NAMALWA (cell line): ENCODE results near the gene DHPS.
"Not testable (repeated sequence)": the region's sequence is repeated elsewhere in the genome, so short reads cannot be mapped to it uniquely, and the experiment has no call there.

Source experiments
- DNase-seq: peaks from one replicate; pipeline ENCODE4 v3.0.0-alpha.2; 2015; ENCODE audit warnings: low spot score

The DHPS gene

GRCh38 chr19:12681074-12681987 is at the start of gene DHPS:
DHPS (minus strand) TSS chr19:12681880; CDS start chr19:12681766, 114 bp downstream.
- DNase-seq: peak; percentile 98

DNA sequence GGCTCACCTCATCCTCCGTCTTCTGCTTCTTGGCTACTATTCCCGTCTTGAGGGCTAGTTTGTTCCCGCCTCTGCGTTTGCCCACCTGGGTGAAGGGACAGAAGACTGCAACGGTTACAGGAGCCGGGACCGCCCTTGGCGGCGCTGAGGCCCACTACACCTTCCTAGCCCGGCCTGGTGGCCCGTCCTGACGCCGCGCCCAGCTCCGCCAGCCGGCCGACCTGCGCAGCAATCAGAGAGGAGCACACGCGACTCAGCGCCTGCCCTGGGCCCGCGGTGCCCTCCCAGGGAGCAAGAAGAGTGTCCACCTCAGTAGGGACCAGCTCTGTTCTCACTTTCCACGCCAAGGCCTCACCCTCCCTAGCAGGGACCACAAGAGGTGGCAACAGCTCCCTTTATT is 49.7 kb upstream of the DHPS start:
- DNase-seq: no peak

- DNase-seq: no peak
Measured at GRCh38 chr19:12730064-12730463, 48.4 kb upstream of the DHPS start.

- DNase-seq: no peak
Measured at GRCh38 chr19:12727745-12728433, 46.2 kb upstream of the DHPS start.

- DNase-seq: no peak
Measured at GRCh38 chr19:12726988-12727316, 45.3 kb upstream of the DHPS start.

DNA sequence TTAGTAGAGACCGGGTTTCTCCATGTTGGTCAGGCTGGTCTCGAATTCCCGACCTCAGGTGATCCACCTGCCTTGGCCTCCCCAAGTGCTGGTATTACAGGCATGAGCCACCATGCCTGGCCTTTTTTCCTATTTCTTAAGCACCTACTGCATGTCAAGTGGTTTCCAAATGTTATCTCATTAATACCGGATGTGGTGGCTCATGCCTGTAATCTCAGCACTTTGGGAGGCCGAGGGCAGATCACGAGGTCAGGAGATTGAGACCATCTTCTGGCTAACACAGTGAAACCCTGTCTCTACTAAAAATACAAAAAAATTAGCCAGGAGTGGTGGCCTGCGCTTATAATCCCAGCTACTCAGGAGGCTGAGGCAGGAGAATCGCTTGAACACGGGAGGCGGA is 43.9 kb upstream of the DHPS start:
- DNase-seq: not testable (repeated sequence)

GRCh38 chr19:12723641-12724426 is 42.2 kb upstream of the DHPS start, which contains the start of gene TNPO2:
TNPO2 (minus strand) TSS chr19:12723932; CDS start chr19:12720977, 2,955 bp downstream.
- peak; percentile 91 for DNase-seq

DNA sequence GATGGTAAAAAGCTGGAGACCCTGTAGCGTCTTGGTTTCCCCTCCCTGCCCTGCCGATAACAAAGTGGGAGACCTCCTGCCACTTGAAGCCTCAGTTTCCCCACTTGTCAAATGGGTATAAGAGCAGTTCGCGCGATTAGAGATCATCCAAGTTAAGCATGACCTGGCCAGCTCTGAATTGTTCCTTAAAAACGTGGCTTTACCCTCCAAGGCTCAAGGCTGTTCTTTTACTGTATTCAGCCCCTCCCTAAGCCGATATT is 41.6 kb upstream of the DHPS start:
- DNase-seq: no peak

- peak; percentile 98 for DNase-seq
Measured at GRCh38 chr19:12722566-12723380, 41.1 kb upstream of the DHPS start.

GRCh38 chr19:12721656-12722565 is 40.2 kb upstream of the DHPS start:
- peak; percentile 63 for DNase-seq

DNA sequence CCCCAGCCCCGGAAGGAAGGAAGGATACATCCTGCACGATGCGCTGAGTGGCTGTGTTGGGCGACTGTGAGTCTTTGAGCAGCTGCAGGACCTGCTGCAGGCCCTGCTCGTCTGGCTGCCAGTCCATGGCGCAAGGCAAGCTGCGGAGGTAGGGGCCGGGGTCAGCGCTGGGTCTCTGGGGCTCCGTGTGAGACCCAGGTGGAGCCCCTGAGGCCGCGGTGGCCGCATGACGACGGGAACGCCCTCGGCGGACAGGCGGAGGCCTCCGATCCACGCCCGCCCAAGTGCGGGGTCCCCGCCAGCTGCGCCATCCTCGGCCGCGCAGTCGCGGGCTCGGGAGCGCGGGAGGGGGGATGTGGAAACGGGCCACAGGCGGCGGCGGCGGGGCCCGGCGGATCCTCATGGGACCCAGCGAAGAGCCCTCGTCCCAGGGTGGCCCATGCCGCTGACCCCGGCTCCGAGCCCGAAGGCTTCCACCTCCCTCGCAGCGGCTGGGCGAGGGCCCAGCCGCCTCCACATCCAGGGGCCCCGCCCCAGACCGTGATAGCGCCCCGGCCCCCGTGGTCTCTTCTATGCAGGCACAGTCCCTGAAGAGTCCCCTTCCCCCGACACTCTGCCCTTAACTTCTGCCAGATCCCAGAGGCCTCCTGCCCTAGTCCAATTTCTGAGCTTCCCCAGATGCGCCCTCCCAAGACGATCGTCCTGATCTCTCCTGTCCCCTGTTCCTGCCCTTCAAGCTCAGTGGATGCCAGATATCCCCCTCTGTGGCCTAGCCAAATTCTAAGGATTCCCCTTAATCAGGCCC is 39.4 kb upstream of the DHPS start:
- DNase-seq: no peak

DNA sequence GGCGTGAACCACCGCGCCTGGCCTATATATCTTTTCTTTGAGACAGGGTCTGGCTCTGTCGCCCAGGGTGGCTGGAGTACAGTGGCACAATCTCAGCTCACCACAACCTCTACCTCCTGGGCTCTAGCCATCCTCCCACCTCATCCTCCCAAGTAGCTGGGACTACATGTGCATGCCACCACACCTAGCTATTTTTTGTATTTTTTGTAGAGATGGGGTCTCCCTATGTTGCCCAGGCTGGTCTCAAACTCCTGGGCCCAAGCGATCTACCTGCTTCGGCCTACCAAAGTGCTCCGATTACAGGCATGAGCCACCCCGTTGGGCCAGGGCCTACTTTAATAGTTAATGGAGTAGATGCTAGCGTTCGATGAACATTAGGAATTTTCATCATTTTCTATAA is 38.6 kb upstream of the DHPS start:
- no peak for DNase-seq

DNA sequence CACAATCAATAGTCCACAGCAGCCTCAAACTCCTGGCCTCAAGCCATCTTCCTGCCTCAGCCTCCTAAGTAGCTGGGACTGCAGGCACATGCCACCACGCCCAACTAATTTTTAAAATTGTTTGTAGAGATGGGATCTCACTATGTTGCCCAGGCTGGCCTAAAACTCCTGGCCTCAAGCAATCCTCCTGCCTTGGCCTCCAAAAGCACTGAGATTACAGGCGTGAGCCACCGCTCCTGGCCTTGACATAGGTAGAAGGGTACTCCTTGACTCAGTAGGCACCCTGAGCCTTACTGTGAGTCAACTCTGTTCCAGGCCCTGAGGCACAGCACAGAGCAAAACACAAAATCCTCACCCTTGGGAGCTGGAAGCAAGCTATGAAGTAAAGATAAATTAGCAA is 34.2 kb upstream of the DHPS start:
- no peak for DNase-seq

DNA sequence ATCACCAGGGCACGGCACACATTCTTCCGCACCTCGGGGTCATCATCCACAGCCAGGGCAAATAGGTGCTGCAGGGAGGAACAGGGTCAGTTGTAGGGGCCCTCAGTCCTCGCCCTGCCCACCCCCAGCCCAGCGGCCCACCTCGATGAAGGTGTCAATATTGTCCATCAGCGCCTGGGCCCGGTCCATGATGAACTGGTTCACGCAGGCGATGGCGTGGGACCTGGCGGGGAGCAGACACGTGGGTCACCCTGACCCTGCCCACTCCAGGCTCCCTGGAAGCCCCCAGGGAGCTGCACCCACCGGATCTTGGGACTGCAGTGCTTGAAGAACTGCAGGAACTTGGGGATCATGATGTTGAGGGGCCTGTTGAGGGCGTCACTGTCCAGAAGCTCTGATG is 33.4 kb upstream of the DHPS start:
- DNase-seq: no peak

DNA sequence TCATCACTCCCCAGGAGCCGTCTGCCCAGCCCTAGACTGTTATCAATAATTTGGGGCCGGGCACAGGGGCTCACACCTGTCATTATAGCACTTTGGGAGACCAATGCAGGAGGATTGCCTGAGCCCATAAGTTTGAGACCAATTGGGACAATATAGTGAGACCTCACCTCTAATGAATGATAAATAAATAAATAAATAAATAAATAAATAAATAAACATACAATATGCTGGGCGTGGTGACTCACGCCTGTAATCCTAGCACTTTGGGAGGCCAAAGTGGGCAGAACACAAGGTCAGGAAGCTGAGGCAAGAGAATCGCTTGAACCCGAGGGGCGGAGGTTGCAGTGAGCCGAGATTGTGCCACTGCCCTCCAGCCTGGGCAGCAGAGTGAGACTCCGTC is 31.6 kb upstream of the DHPS start:
- not testable (repeated sequence) for DNase-seq

- not testable (repeated sequence) for DNase-seq
Measured at GRCh38 chr19:12712077-12712476, 30.4 kb upstream of the DHPS start.

DNA sequence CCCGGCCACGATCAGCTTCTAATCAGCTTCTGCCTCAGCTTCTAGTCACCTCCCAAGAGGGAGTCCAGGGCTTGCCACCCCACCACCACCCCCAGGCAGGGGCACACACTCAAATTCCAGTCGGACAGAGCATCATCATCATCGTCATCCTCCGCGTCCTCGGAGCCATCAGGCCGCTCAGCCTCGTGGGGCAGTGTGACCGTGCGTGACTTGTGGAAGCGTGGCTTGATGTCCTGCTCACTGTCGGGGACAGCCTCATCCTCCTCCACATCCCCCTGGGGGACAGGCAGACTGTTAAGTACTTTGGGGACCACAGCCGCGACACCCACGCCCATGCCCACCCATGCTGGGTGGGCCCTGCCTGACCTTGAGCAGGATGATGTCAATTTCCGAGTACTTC is 29.5 kb upstream of the DHPS start:
- DNase-seq: no peak

DNA sequence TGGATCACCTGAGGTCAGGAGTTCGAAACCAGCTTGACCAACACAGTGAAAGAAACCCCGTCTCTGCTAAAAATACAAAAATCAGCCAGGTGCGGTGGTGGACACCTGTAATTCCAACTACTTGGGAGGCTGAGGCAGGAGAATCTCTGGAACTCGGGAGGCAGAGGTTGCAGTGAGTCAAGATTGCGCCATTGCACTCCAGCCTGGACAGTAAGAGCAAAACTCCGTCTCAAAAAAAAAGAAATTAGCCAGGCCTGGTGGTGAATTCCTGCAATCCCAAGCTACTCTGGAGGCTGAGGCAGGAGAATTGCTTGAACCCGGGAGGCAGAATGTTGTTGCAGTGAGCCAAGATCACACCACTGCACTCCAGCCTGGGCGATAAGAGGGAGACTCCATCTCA is 27.0 kb upstream of the DHPS start:
- no peak for DNase-seq

- no peak for DNase-seq
Measured at GRCh38 chr19:12706332-12706718, 24.6 kb upstream of the DHPS start.
